ENCODE results near the gene LMOD1. TPM values are rescaled to one million over a fixed set of nuclear protein-coding genes. Genes with fewer than 3 reads are reported as not detected.
"Not testable (repeated sequence)": the region's sequence is repeated elsewhere in the genome, so short reads cannot be mapped to it uniquely, and the experiment has no call there.

LMOD1 gene
- total RNA-seq, 1 donor from 2014 or later: 0.47 TPM

GRCh38 chr1:201859424-201859823 is 86.9 kb downstream of the LMOD1 start:
- DNase-seq: no peak

GRCh38 chr1:201856722-201857121 is 89.6 kb downstream of the LMOD1 start:
- DNase-seq: not testable (repeated sequence)

- DNase-seq: no peak
Measured at GRCh38 chr1:201851949-201852348, 94.4 kb downstream of the LMOD1 start.

- no peak for DNase-seq
Measured at GRCh38 chr1:201850053-201850397, 96.3 kb downstream of the LMOD1 start.

GRCh38 chr1:201849372-201850052 is 96.8 kb downstream of the LMOD1 start:
- DNase-seq: no peak

GRCh38 chr1:201848230-201848629 is 98.1 kb downstream of the LMOD1 start:
- DNase-seq: no peak

- no peak for DNase-seq
Measured at GRCh38 chr1:201847150-201847549, 99.2 kb downstream of the LMOD1 start.

Small RNA genes lying within 50 kb of the gene (small RNA-seq; reads per million reads assigned to genes)
- gene MIR6739 (0.15 reads per million), gene RF00156 (not detected)

Other genes with a start within 250 kb of the LMOD1 start
- gene IPO9, start 117.4 kb downstream of the LMOD1 start, total RNA-seq: 36.2 TPM
- gene SHISA4, start 57.6 kb downstream of the LMOD1 start, total RNA-seq: 16.1 TPM
- gene TIMM17A, start 9.0 kb upstream of the LMOD1 start, total RNA-seq: 54.0 TPM
- gene RNPEP, start 36.1 kb upstream of the LMOD1 start, total RNA-seq: 18.9 TPM
- gene ELF3, start 64.0 kb upstream of the LMOD1 start, total RNA-seq: 0.31 TPM
- gene GPR37L1, start 176.4 kb upstream of the LMOD1 start, total RNA-seq: 1.1 TPM
- 77.0 TPM for gene ARL8A, start 198.2 kb upstream of the LMOD1 start, total RNA-seq
- 0.16 TPM for gene PTPN7, start 214.1 kb upstream of the LMOD1 start, total RNA-seq
- gene LGR6, start 247.3 kb upstream of the LMOD1 start, total RNA-seq: 0.62 TPM